ENCODE data around the gene SMIM22.

- TF ChIP-seq CTCF (IDR thresholded peaks at IDR 0.05 in 4 of 5, conservative IDR thresholded peaks at IDR 0.05 in 1 of 5) (no peak), POLR2A (IDR thresholded peaks at IDR 0.05) (no peak)
Observed at GRCh38 chr16:4832698-4833343, 37.7 kb downstream of the SMIM22 start.

Data from gastrocnemius medialis (tissue), 4 donors.